CD4-positive, alpha-beta T cell treated with Interleukin-10 for 1 hour (primary cell): ENCODE measurements around the gene TTC7B.

Source experiments
- DNase-seq: peaks from one replicate; pipeline ENCODE4 v3.0.0-alpha.2; 2020

The TTC7B gene

GRCh38 chr14:90773705-90774104 lies 42.5 kb downstream of the TTC7B start:
- no peak for DNase-seq

GRCh38 chr14:90773196-90773486 lies 43.1 kb downstream of the TTC7B start:
- no peak for DNase-seq

DNA sequence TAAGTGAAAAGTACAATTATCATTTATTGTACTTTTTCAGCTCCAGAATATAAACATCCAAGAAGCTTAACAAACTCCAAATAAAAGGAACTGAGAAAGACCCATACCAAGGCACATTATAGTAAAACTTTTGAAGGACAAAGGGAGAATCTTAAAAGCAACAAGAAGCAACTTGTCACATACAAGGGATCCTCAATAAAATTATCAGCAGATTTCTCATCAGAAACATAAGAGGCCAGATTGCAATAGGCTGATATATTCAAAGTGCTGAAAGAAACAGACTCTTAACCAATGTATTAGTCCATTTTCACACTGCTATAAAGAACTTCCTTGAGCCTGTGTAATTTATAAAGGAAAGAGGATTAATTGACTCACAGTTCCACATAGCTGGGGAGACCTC lies 48.3 kb downstream of the TTC7B start:
- DNase-seq, result no peak

DNA sequence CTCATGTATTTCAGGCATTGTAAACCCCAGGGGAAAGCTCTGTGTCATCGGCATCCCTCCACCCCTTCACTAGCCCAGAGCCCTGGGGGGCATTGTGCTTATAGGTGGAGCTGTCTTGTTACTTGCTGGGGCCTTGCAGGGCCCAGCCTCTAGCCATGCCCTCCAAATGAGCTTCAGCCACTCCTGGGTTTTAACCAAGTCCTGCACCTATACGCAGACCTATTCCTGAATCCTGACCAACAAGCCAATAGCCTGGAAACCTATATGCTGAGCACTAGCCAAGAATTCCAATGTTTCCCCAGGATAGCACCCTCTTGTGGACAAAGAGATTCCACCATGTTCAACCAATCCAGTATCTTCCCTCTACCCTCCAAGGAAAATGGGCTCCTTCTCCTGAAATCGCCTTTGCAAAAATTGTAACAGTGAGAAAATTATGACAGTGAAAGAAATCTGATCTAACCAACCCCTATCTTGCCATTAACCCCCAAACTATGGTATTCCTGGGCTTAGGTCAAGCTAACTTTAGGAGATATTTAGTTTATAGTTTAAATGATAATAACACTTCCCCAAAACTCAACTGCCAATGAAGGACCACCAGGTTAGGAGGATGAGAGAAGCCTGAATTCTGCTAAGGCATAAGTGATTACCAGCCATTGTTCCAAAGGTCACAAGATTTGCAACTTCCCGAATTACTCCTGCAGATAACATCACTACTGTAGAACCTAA lies 55.5 kb downstream of the TTC7B start:
- DNase-seq, result peak; percentile 15

- no peak for DNase-seq
Measured at GRCh38 chr14:90760078-90760444, 56.2 kb downstream of the TTC7B start.

- peak; percentile 7 for DNase-seq
Measured at GRCh38 chr14:90759370-90760077, 56.7 kb downstream of the TTC7B start.

DNA sequence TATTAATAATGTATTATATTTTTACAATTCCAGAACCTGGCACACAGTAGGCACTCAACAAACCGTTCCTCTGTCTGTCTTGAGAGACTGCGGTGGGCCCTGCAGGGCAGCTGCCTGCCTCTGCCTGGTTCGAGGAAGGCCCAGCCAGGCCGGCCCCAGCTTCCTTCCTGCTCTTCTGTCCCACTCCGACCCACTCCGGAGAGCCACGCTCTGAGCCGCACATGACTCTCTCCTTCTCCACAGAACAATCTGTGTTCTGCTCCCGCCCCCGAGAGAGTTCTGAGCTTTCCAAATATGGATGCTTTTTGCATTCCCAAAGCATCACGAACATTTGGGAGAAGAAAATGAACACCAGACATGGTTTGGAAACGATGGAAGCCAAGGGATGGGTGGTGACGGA lies 57.3 kb downstream of the TTC7B start:
- no peak for DNase-seq

GRCh38 chr14:90758028-90758889 lies 58.0 kb downstream of the TTC7B start:
- DNase-seq, result peak; percentile 95

DNA sequence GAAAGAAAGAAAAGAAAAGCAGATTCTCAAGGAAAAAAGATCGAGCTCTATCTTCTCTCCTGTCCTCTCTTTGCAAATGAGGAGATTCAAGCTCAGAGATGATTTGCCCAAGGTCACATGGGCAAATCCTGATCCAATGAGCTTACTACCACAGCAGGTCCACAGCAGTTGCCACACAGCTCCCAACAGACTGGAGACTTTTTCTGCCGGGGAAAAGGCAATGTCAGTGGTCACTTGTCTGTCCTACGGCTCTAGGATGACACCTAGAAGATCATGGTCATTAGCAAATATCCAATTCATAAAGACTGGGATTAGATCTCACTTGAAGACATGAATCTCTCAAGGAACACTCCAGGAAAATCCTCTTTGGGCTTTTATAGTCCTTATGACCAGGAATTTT lies 58.8 kb downstream of the TTC7B start:
- DNase-seq, result no peak

DNA sequence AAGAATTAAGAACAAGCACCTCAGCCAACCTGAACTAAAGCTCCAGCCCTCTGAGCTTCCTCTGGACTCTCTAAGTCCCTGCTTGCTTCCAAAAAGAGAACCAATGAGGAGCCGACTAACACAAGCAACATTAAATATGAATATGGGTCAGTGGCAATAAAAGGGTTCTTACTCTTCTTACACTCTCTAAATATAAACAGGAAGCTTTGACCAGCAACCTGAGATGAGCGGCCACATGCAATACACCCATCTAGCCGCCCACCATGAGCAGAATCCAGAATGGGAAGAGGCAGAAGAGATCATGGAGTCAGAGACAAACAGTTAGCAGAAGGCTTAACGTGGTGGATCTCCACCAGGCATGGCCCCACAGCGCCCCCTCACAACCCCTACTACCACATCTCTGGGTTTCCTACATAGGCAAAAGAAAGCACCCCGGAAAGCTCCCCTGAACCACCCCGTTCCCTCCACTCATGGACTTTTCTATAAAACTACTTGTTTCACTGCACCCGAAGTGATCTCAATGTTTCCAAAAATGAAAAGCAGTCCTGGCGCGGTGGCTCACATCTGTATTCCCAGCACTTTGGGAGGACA lies 59.4 kb downstream of the TTC7B start:
- DNase-seq, result no peak

GRCh38 chr14:90755661-90756304 lies 60.4 kb downstream of the TTC7B start:
- no peak for DNase-seq

GRCh38 chr14:90753456-90754005 lies 62.7 kb downstream of the TTC7B start:
- DNase-seq, result no peak

DNA sequence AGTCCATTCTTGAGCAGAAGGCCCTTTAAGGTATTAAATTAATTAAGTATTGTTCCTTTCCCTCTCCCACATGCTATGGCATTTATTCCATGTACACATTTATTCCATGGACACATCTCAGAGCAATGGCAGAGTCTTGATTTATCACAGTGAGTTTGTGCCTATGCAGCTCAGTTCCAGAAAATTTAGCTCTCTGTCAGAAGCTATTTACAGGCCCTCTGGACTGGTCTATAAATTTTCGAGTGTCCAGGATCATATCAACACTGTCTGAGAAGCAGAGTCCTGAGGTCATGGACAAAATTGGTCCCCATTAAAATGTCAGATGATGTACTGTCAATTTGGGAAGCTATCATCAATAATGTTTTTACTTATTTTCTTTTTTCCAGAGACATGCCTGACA lies 65.5 kb downstream of the TTC7B start:
- DNase-seq, result no peak

- no peak for DNase-seq
Measured at GRCh38 chr14:90750191-90750590, 66.0 kb downstream of the TTC7B start.

DNA sequence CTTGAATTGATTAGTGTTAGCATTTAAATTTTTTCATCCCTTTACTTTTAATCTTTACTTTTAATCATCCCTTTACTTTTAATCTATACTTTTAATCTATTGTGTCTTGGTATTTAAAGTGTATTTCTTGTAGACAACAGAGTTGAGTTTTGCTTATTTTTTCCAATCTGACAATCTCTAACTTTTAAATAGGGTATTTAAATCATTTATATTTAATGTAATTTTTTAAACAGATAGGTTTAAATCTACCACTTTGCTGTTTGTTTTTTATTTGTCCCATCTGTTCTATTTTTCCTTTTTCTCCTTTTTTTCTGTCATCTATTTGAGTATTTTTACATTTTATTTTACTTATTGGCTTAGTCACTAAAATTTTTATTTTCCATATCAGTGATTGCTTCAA lies 68.3 kb downstream of the TTC7B start:
- no peak for DNase-seq

GRCh38 chr14:90743826-90744225 lies 72.4 kb downstream of the TTC7B start:
- no peak for DNase-seq

GRCh38 chr14:90743425-90743824 lies 72.8 kb downstream of the TTC7B start:
- DNase-seq, result no peak

- DNase-seq, result no peak
Measured at GRCh38 chr14:90742729-90743128, 73.5 kb downstream of the TTC7B start.

DNA sequence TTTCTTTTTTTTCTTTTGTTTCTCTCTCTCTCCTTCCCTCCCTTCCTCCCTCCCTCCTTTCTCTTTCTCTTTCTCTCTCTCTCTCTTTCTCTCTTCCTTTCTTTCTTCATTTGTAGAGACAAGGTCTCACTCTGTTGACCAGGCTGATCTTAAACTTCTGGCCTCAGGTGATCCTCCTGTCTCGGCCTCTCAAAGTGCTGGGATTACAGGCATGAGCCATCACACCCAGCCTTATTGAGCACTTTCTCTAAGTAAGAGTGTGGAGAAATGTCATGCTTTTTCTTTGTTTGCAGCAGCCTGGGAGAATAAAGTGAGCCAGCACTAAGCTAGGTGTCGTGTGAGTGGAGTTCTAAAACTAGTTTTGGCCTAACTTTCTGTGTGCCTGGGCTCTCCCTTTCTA lies 74.0 kb downstream of the TTC7B start:
- no peak for DNase-seq

DNA sequence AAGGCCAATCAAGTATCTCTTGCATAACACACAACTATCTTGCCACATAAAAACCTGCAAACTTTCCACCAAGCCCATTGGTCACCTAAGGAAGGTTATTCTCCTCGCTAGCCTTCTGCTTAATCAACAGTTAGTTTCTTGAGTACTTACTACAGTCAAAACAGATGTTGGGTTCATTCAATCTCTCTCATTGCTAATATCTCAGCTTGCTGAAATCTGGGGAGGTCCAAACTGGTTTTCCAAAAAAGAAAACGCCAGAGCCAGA lies 74.6 kb downstream of the TTC7B start:
- DNase-seq, result no peak

- DNase-seq, result no peak
Measured at GRCh38 chr14:90740946-90741681, 75.1 kb downstream of the TTC7B start.

GRCh38 chr14:90740081-90740480 lies 76.1 kb downstream of the TTC7B start:
- no peak for DNase-seq
